A549 (cell line): ENCODE results near the gene SEMA4B. TPM values are rescaled to one million over a fixed set of nuclear protein-coding genes. Genes with fewer than 3 reads are reported as not detected.
A peak's percentile ranks its signal among the peaks of the same experiment; 100 is the strongest.

Experiments used
- ATAC-seq, 2 experiments: fragments of 200-7000 bp in 1 of 2; fragments of >200 bp in 1 of 2; cut with Nextera tagmentation in 1 of 2; cut with Tn5 transposase in 1 of 2; 3 replicates each; pipeline versions ENCODE4 v1.8.0 to v1.9.1; 2018 to 2020; ENCODE audit warnings: mild to moderate bottlenecking in 1 of 2, moderate library complexity in 1 of 2
- CTCF ChIA-PET: fragments of 300-600 bp; sonication (Branson Sonifier 250); formaldehyde crosslinking; extraction: SDS; loops from one replicate; lab custom pipeline; 2021; ENCODE audit warnings: antibody characterized with exemption, inconsistent platforms; lab: Yijun Ruan, JAX
- POLR2A ChIA-PET: fragments of 350-600 bp; formaldehyde crosslinking; extraction: SDS; loops from one replicate; lab custom pipeline; 2021; ENCODE audit warnings: antibody characterized with exemption, inconsistent platforms; lab: Yijun Ruan, JAX
- DNase-seq, 2 experiments: peaks; one replicate each; pipeline versions ENCODE4 v3.0.0 to v3.0.0-alpha.2; 2011 to 2016; ENCODE audit warnings: low read depth in 1 of 2, low spot score in 1 of 2
- FAIRE-seq: peaks from 2 replicates; lab custom pipeline; 2011; peaks lifted over from hg19 to GRCh38; lab: Jason Lieb, UNC
- H3K27ac ChIP-seq, 2 experiments: fragments of >200 bp; sonication (Bioruptor Twin); formaldehyde crosslinking; 3 replicates each; pipeline ENCODE4 v1.5.1; 2016 to 2017
- H3K4me1 ChIP-seq: fragments of >200 bp; sonication (Bioruptor Twin); formaldehyde crosslinking; 3 replicates; pipeline ENCODE4 v1.6.1; 2016
- H3K4me2 ChIP-seq: fragments of >200 bp; sonication (Bioruptor Twin); formaldehyde crosslinking; 3 replicates; pipeline ENCODE4 v1.6.1; 2016
- H3K4me3 ChIP-seq: fragments of >200 bp; sonication (Bioruptor Twin); formaldehyde crosslinking; 3 replicates; pipeline ENCODE4 v1.5.1; 2016
- H3K9me3 ChIP-seq: fragments of >200 bp; sonication (Bioruptor Twin); formaldehyde crosslinking; 3 replicates; pipeline ENCODE4 v1.6.1; 2016
- BHLHE40 ChIP-seq: IDR thresholded peaks from 2 replicates; pipeline ENCODE4 v1.6.1; 2012; ENCODE audit warnings: low read depth, low read length, inconsistent platforms
- CBX8 ChIP-seq: fragments of 200-600 bp; sonication (generic); IDR thresholded peaks from 2 replicates; pipeline ENCODE4 v1.6.1; 2016
- CEBPB ChIP-seq, 2 experiments: fragments of >200 bp in 1 of 2; sonication (Bioruptor Twin) in 1 of 2; formaldehyde crosslinking in 1 of 2; IDR thresholded peaks; 2 replicates each; pipeline ENCODE4 v1.6.1; 2012 to 2016
- CHD2 ChIP-seq: fragments of 150-350 bp; IDR thresholded peaks from 2 replicates; pipeline ENCODE4 v1.6.1; 2014; ENCODE audit warnings: low read length; ENCODE audit not compliant: partially characterized antibody
- EHF ChIP-seq: fragments of 250-450 bp; sonication (Bioruptor Pico); IDR thresholded peaks from 2 replicates; pipeline ENCODE4 v1.5.0; 2020; ENCODE audit warnings: mild to moderate bottlenecking
- EHMT2 ChIP-seq: fragments of 200-600 bp; sonication (generic); IDR thresholded peaks from 2 replicates; pipeline ENCODE4 v1.6.1; 2016; ENCODE audit warnings: antibody characterized with exemption, low read depth, mild to moderate bottlenecking, moderate library complexity
- ESRRA ChIP-seq: fragments of 150-350 bp; IDR thresholded peaks from 2 replicates; pipeline ENCODE4 v1.6.1; 2014; ENCODE audit warnings: mild to moderate bottlenecking, low read length, borderline replicate concordance
- FOSB ChIP-seq: fragments of 250-450 bp; sonication (Bioruptor Pico); IDR thresholded peaks from 2 replicates; pipeline ENCODE4 v1.5.0; 2020; ENCODE audit warnings: mild to moderate bottlenecking, moderate library complexity
- FOSL2 ChIP-seq, 2 experiments: fragments of 450-650 bp in 1 of 2; fragments of >200 bp in 1 of 2; sonication (Bioruptor Twin) in 1 of 2; formaldehyde crosslinking; IDR thresholded peaks; 2 replicates each; pipeline versions ENCODE4 v1.5.0 to v1.6.1; 2016 to 2020; ENCODE audit warnings: mild to moderate bottlenecking in 1 of 2, moderate library complexity in 1 of 2
- FOXS1 ChIP-seq: fragments of 250-450 bp; sonication (Bioruptor Pico); IDR thresholded peaks from 2 replicates; pipeline ENCODE4 v1.5.0; 2020; ENCODE audit warnings: mild to moderate bottlenecking, moderate library complexity
- GATA3 ChIP-seq: IDR thresholded peaks from 2 replicates; pipeline ENCODE4 v1.6.1; 2012; ENCODE audit warnings: borderline replicate concordance
- HOXA7 ChIP-seq: fragments of 250-450 bp; sonication (Bioruptor Pico); IDR thresholded peaks from 2 replicates; pipeline ENCODE4 v1.5.0; 2020; ENCODE audit warnings: mild to moderate bottlenecking, moderate library complexity
- HOXB5 ChIP-seq: fragments of 250-450 bp; sonication (Bioruptor Pico); IDR thresholded peaks from 2 replicates; pipeline ENCODE4 v1.5.0; 2020; ENCODE audit warnings: mild to moderate bottlenecking, moderate library complexity
- KDM1A ChIP-seq: fragments of 200-600 bp; sonication (generic); IDR thresholded peaks from 2 replicates; pipeline ENCODE4 v1.6.1; 2016; ENCODE audit warnings: low read depth, mild to moderate bottlenecking
- KDM5A ChIP-seq: fragments of 200-600 bp; sonication (generic); IDR thresholded peaks from 2 replicates; pipeline ENCODE4 v1.6.1; 2016; ENCODE audit warnings: antibody characterized with exemption, mild to moderate bottlenecking
- MAFK ChIP-seq: fragments of 450-650 bp; IDR thresholded peaks from 2 replicates; pipeline ENCODE4 v1.6.1; 2014; ENCODE audit not compliant: partially characterized antibody
- MYC ChIP-seq: IDR thresholded peaks from 2 replicates; pipeline ENCODE4 v1.6.1; 2012; ENCODE audit warnings: mild to moderate bottlenecking, inconsistent platforms, low read length, improper control_type of control experiment, borderline replicate concordance
- NR3C1 ChIP-seq: fragments of >200 bp; sonication (Bioruptor Twin); formaldehyde crosslinking; IDR thresholded peaks from 3 replicates; pipeline ENCODE4 v1.6.1; 2017
- POLR2A ChIP-seq: IDR thresholded peaks from 2 replicates; pipeline ENCODE4 v1.6.1; 2012; ENCODE audit warnings: mild to moderate bottlenecking, low read length
- RAD21 ChIP-seq, 2 experiments: fragments of >200 bp in 1 of 2; sonication (Bioruptor Twin) in 1 of 2; formaldehyde crosslinking in 1 of 2; IDR thresholded peaks in 1 of 2; conservative IDR thresholded peaks in 1 of 2; 2 replicates in 1 of 2; 3 replicates in 1 of 2; pipeline ENCODE4 v1.6.1; 2012 to 2018; ENCODE audit warnings: inconsistent platforms in 1 of 2
- RARB ChIP-seq: fragments of 250-450 bp; sonication (Bioruptor Pico); IDR thresholded peaks from 2 replicates; pipeline ENCODE4 v1.8.0; 2021; ENCODE audit warnings: mild to moderate bottlenecking, moderate library complexity
- RCOR1 ChIP-seq: fragments of 150-350 bp; IDR thresholded peaks from 2 replicates; pipeline ENCODE4 v1.6.1; 2014; ENCODE audit warnings: antibody characterized with exemption, low read length, low read depth
- TFCP2L1 ChIP-seq: fragments of 250-450 bp; sonication (Bioruptor Pico); IDR thresholded peaks from 2 replicates; pipeline ENCODE4 v1.5.0; 2021; ENCODE audit warnings: mild to moderate bottlenecking
- ZC3H11A ChIP-seq: fragments of 450-650 bp; IDR thresholded peaks from 2 replicates; pipeline ENCODE4 v1.6.1; 2014; ENCODE audit warnings: antibody characterized with exemption, mild to moderate bottlenecking
- ZFP36 ChIP-seq: fragments of 450-650 bp; IDR thresholded peaks from 2 replicates; pipeline ENCODE4 v1.6.1; 2014; ENCODE audit warnings: borderline replicate concordance; ENCODE audit not compliant: partially characterized antibody
- ZSCAN20 ChIP-seq: fragments of 250-450 bp; sonication (Bioruptor Pico); IDR thresholded peaks from 2 replicates; pipeline ENCODE4 v1.8.0; 2022; ENCODE audit warnings: mild to moderate bottlenecking, moderate library complexity
- WGBS: methylation state at CpG from one replicate; pipeline ENCODE4 v1.1.6; 2017; ENCODE audit errors: missing lambda C conversion rate; 5-methylcytosine and 5-hydroxymethylcytosine counted together
- polyA plus RNA-seq, 4 experiments: library from polyadenylated mRNA; depleted of rRNA in 3 of 4; stranded (reverse); fragments of >200 nt; fragmentation: RNase III in 1 of 4; extraction: RNeasy Plus Mini Kit Qiagen cat#74134 plus additional on column Dnase treatment in 1 of 4; gene quantifications; 2 replicates in 3 of 4; 3 replicates in 1 of 4; pipeline ENCODE4 v1.2.3, GENCODE V29; 2011 to 2017
- TF ChIP-seq, protein P1 (sequence below): fragments of >200 bp; sonication (Bioruptor Twin); formaldehyde crosslinking; IDR thresholded peaks from 3 replicates; pipeline ENCODE4 v1.6.1; 2016
- TF ChIP-seq, protein P2 (sequence below): fragments of >200 bp; sonication (Bioruptor Twin); formaldehyde crosslinking; IDR thresholded peaks from 2 replicates; pipeline ENCODE4 v1.6.1; 2016
- TF ChIP-seq, protein P3 (sequence below): fragments of 250-450 bp; sonication (Bioruptor Pico); IDR thresholded peaks from 2 replicates; pipeline ENCODE4 v1.5.0; 2021; ENCODE audit warnings: mild to moderate bottlenecking, moderate library complexity, borderline replicate concordance
- TF ChIP-seq, protein P4 (sequence below): fragments of 150-350 bp; IDR thresholded peaks from 2 replicates; pipeline ENCODE4 v1.6.1; 2014; ENCODE audit warnings: low read depth, mild to moderate bottlenecking, low read length
- TF ChIP-seq, protein P5 (sequence below): fragments of 450-650 bp; IDR thresholded peaks from 2 replicates; pipeline ENCODE4 v1.6.1; 2014; ENCODE audit warnings: antibody characterized with exemption

Gene SEMA4B
- polyA plus RNA-seq, 2 of the 4 experiments (the other 2 are of a cell fraction), result 45.3 to 47.1 TPM

DNA sequence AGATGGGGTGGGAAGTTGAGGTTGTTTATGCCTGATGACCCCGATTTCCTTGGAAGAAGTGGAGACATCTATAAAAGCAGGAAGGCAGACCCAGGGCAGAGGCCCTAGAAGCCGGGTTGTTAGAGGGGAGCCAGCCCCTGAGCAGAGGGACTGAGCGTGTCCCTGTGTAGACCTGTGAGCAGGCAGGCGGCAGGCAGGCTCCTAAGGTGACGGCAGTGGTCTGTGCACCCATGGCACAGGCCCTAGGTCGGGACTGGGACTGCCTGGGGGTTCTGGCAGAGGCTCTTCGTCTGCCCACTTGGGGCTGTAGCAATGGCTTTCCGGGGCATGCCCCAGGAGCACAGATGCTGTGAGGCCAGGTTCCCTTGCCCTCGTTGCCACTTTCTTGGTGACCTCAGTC lies 9.9 kb downstream of the SEMA4B start:
- POLR2A ChIA-PET, result interaction anchor here (0.8 to 1.0 kb wide), 2 partner anchors 11 to 45 kb away, joined by 3 to 5 read pairs; no protein-coding TSS in a partner anchor
- DNase-seq (no peak), FAIRE-seq (no peak), ATAC-seq (peak; percentile 17 to 21)
- Histone ChIP-seq H3K4me2 (peak overlapping the region; percentile 86), H3K27ac (peak overlapping the region; percentile 90 to 92), H3K4me3 (0 out of 3 replicates have a peak overlapping the region, but pooled peaks have one; percentile 21), H3K4me1 (peaks cover 59% of the 10 kb centered on the region), H3K9me3 (no peaks in the 10 kb centered on the region)
- WGBS, result 72% methylated on average over 9 of the region's 9 CpGs
- TF ChIP-seq, protein P1, sequence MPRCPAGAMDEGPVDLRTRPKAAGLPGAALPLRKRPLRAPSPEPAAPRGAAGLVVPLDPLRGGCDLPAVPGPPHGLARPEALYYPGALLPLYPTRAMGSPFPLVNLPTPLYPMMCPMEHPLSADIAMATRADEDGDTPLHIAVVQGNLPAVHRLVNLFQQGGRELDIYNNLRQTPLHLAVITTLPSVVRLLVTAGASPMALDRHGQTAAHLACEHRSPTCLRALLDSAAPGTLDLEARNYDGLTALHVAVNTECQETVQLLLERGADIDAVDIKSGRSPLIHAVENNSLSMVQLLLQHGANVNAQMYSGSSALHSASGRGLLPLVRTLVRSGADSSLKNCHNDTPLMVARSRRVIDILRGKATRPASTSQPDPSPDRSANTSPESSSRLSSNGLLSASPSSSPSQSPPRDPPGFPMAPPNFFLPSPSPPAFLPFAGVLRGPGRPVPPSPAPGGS, result no peak
- no peak for TF ChIP-seq FOSB (CRISPR knock-in tag)
- TF ChIP-seq RCOR1, result no peak
- TF ChIP-seq, protein P2, sequence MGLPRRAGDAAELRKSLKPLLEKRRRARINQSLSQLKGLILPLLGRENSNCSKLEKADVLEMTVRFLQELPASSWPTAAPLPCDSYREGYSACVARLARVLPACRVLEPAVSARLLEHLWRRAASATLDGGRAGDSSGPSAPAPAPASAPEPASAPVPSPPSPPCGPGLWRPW, result no peak
- no peak for TF ChIP-seq GATA3
- TF ChIP-seq MYC, result no peak
- no peak for TF ChIP-seq ZSCAN20 (CRISPR knock-in tag)
- TF ChIP-seq FOXS1 (CRISPR knock-in tag), result no peak
- TF ChIP-seq, protein P3, sequence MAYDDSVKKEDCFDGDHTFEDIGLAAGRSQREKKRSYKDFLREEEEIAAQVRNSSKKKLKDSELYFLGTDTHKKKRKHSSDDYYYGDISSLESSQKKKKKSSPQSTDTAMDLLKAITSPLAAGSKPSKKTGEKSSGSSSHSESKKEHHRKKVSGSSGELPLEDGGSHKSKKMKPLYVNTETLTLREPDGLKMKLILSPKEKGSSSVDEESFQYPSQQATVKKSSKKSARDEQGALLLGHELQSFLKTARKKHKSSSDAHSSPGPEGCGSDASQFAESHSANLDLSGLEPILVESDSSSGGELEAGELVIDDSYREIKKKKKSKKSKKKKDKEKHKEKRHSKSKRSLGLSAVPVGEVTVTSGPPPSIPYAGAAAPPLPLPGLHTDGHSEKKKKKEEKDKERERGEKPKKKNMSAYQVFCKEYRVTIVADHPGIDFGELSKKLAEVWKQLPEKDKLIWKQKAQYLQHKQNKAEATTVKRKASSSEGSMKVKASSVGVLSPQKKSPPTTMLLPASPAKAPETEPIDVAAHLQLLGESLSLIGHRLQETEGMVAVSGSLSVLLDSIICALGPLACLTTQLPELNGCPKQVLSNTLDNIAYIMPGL (CRISPR knock-in tag), result no peak
- TF ChIP-seq MAFK, result no peak
- TF ChIP-seq KDM5A, result no peak
- TF ChIP-seq HOXA7 (CRISPR knock-in tag), result no peak
- no peak for TF ChIP-seq ZFP36
- TF ChIP-seq, protein P4, sequence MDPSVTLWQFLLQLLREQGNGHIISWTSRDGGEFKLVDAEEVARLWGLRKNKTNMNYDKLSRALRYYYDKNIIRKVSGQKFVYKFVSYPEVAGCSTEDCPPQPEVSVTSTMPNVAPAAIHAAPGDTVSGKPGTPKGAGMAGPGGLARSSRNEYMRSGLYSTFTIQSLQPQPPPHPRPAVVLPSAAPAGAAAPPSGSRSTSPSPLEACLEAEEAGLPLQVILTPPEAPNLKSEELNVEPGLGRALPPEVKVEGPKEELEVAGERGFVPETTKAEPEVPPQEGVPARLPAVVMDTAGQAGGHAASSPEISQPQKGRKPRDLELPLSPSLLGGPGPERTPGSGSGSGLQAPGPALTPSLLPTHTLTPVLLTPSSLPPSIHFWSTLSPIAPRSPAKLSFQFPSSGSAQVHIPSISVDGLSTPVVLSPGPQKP, result no peak
- TF ChIP-seq CHD2, result no peak
- no peak for TF ChIP-seq ESRRA
- TF ChIP-seq RAD21 (conservative IDR thresholded peaks at IDR 0.05 in 1 of 2, IDR thresholded peaks at IDR 0.05 in 1 of 2), result no peak
- CTCF ChIA-PET, result interaction anchor here (1.0 to 36.4 kb wide), 7 partner anchors 6 to 65 kb away, joined by 3 to 732 read pairs (median 217); partner anchors contain the start of genes CIB1, GDPGP1 and SEMA4B

DNA sequence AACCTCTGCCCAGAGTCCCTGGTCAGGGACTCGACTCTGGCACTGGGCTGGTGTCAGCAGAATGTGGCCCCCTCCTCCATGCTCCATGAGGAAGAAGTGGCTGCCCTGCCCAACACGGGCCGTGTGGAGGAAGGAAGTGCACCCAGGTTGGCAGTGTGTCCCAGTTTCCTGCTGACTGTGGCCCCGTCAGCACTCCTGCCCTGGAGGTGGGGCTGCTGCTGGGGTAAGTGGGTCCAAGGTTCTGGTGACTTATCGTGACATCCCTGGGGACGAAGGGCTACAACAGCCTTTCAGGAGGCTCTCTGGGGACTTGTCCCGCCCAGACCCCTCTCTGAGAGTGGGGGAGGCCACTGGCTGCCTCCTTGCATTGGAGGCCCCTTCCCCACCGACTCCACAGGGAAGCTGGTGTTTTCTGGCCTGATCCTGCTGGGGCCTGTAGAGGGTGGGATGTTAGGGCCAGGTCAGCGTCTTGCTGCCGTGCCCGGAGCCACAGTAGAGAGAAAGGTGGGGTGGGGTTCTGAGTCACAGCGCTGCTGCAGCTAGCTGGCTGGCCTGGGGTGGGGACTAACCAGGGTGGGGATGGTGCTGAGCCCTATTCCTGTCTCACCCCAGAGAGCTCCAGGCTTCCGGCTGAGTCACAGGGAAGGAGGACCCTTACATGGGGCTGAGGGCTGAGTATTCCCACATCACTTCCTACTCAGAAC lies 10.5 kb downstream of the SEMA4B start:
- Histone ChIP-seq H3K9me3 (no peaks in the 10 kb centered on the region), H3K4me3 (peak overlapping the region; percentile 21; the same call in 1 of the 3 replicates), H3K27ac (peak overlapping the region; percentile 90 to 92), H3K4me1 (peaks cover 59% of the 10 kb centered on the region), H3K4me2 (peak overlapping the region; percentile 86)
- ATAC-seq (peak; percentile 90 to 92), DNase-seq (peak; percentile 88 to 96), FAIRE-seq (no peak)
- ChIA-PET CTCF (interaction anchor here (0.6 to 36.4 kb wide), 8 partner anchors 7 to 108 kb away, joined by 3 to 732 read pairs (median 10); partner anchors contain the start of genes CIB1, GDPGP1 and SEMA4B), POLR2A (interaction anchor here (0.8 to 2.6 kb wide), 6 partner anchors 10 to 45 kb away, joined by 3 to 17 read pairs (median 5); partner anchors contain the start of genes CIB1, GDPGP1, SEMA4B and TTLL13)
- WGBS, result 2% methylated on average over 11 of the region's 13 CpGs
- TF ChIP-seq CBX8 (no peak), RARB (CRISPR knock-in tag) (no peak), BHLHE40 (no peak), TFCP2L1 (no peak), GATA3 (no peak), HOXB5 (CRISPR knock-in tag) (no peak), EHMT2 (no peak), ESRRA (no peak), CEBPB (IDR thresholded peaks at IDR 0.05) (no peak), FOSB (CRISPR knock-in tag) (no peak), KDM1A (no peak), CHD2 (no peak), MYC (no peak), MAFK (peak; percentile 88), POLR2A (peak; percentile 10; the same call in 1 of the 2 replicates), HOXA7 (CRISPR knock-in tag) (peak; percentile 13; the same call in 1 of the 2 replicates), ZC3H11A (no peak), FOSL2 (IDR thresholded peaks at IDR 0.05) (0 out of 2 replicates have a peak, but pooled peaks have one; percentile 5), FOSL2 (CRISPR knock-in tag; IDR thresholded peaks at IDR 0.05) (peak; percentile 66), EHF (CRISPR knock-in tag) (no peak; the same call in 1 of the 2 replicates), ZSCAN20 (CRISPR knock-in tag) (no peak), NR3C1 (no peak)
- TF ChIP-seq, protein P5, sequence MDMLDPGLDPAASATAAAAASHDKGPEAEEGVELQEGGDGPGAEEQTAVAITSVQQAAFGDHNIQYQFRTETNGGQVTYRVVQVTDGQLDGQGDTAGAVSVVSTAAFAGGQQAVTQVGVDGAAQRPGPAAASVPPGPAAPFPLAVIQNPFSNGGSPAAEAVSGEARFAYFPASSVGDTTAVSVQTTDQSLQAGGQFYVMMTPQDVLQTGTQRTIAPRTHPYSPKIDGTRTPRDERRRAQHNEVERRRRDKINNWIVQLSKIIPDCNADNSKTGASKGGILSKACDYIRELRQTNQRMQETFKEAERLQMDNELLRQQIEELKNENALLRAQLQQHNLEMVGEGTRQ, result no peak
